SHP77 treated with DMSO at 0.1 percent for 48 hours (cell line): Measurements from ENCODE around the gene RHOD.

Experiments used
- DNase-seq: peaks from one replicate; lab custom pipeline; 2025; lab: John Stamatoyannopoulos, UW

RHOD gene

GRCh38 chr11:67117672-67118180, 61.1 kb downstream of the RHOD start:
- DNase-seq = peak; percentile 28

GRCh38 chr11:67118181-67118766, 61.6 kb downstream of the RHOD start:
- DNase-seq = no peak

- peak; percentile 98 for DNase-seq
Measured at GRCh38 chr11:67118801-67119584, 62.3 kb downstream of the RHOD start, which contains the start of gene KDM2A. Gene KDM2A (plus strand): TSS chr11:67119263. CDS start chr11:67121317, 2,054 bp downstream.

GRCh38 chr11:67119585-67120391, 63.1 kb downstream of the RHOD start:
- no peak for DNase-seq

- DNase-seq = no peak
Measured at GRCh38 chr11:67120456-67120855, 63.8 kb downstream of the RHOD start.

GRCh38 chr11:67120881-67121710, 64.4 kb downstream of the RHOD start:
- DNase-seq = no peak
